ENCODE data around the gene RNF175.
A peak's percentile ranks its signal among the peaks of the same experiment; 100 is the strongest.

RNF175 gene

GRCh38 chr4:153788413-153789276 lies 28.8 kb upstream of the RNF175 start, which contains the start of gene SFRP2:
TSS of gene SFRP2 (minus strand) at chr4:153789083. CDS start at chr4:153788835, 248 bp downstream.
- TF ChIP-seq CTCF (IDR thresholded peaks at IDR 0.05; ENCODE audit: poor library complexity, severe bottlenecking) = no peak
- Histone ChIP-seq H3K27ac (ENCODE audit: poor library complexity, severe bottlenecking) (no peak within 1 kb of the TSS), H3K4me3 (ENCODE audit: severe bottlenecking) (no peak within 1 kb of the TSS), H3K9me3 (ENCODE audit: severe bottlenecking) (no peaks in the 10 kb centered on the region), H3K27me3 (ENCODE audit: insufficient read depth, poor library complexity, severe bottlenecking) (peaks cover 79% of the 10 kb centered on the region), H3K4me1 (ENCODE audit: insufficient read depth, poor library complexity, severe bottlenecking) (no peaks in the 10 kb centered on the region), H3K36me3 (ENCODE audit: low read depth) (no peaks in the 10 kb centered on the region)
- peak; percentile 26; the same call in 2 of the 3 replicates for ATAC-seq (ENCODE audit: low read depth)
- no peak for DNase-seq (ENCODE audit: low spot score)

GRCh38 chr4:153788051-153788412 lies 28.2 kb upstream of the RNF175 start:
- Histone ChIP-seq H3K27ac (ENCODE audit: poor library complexity, severe bottlenecking) (no peak overlapping the region), H3K27me3 (ENCODE audit: insufficient read depth, poor library complexity, severe bottlenecking) (peaks cover 78% of the 10 kb centered on the region)

GRCh38 chr4:153787575-153787974 lies 27.8 kb upstream of the RNF175 start:
- Histone ChIP-seq H3K36me3 (ENCODE audit: low read depth) (no peaks in the 10 kb centered on the region), H3K4me1 (ENCODE audit: insufficient read depth, poor library complexity, severe bottlenecking) (peaks cover 1% of the 10 kb centered on the region), H3K4me3 (ENCODE audit: severe bottlenecking) (no peak overlapping the region), H3K27me3 (ENCODE audit: insufficient read depth, poor library complexity, severe bottlenecking) (peaks cover 73% of the 10 kb centered on the region), H3K27ac (ENCODE audit: poor library complexity, severe bottlenecking) (no peak overlapping the region), H3K9me3 (ENCODE audit: severe bottlenecking) (no peaks in the 10 kb centered on the region)
- no peak for DNase-seq (ENCODE audit: low spot score)
- ATAC-seq (ENCODE audit: low read depth) = no peak
- no peak for TF ChIP-seq CTCF (IDR thresholded peaks at IDR 0.05; ENCODE audit: poor library complexity, severe bottlenecking)

More at GRCh38 chr4:153788051-153788412, 28.2 kb upstream of the RNF175 start:
- ATAC-seq (ENCODE audit: low read depth) (no peak), DNase-seq (ENCODE audit: low spot score) (no peak)
- Histone ChIP-seq H3K36me3 (ENCODE audit: low read depth) (no peaks in the 10 kb centered on the region), H3K4me3 (ENCODE audit: severe bottlenecking) (no peak overlapping the region), H3K4me1 (ENCODE audit: insufficient read depth, poor library complexity, severe bottlenecking) (no peaks in the 10 kb centered on the region), H3K9me3 (ENCODE audit: severe bottlenecking) (no peaks in the 10 kb centered on the region)
- TF ChIP-seq CTCF (IDR thresholded peaks at IDR 0.05; ENCODE audit: poor library complexity, severe bottlenecking) = no peak

GRCh38 chr4:153787061-153787560 lies 27.3 kb upstream of the RNF175 start:
- peaks cover 68% of the 10 kb centered on the region for H3K27me3 ChIP-seq (ENCODE audit: insufficient read depth, poor library complexity, severe bottlenecking)
- H3K4me3 ChIP-seq (ENCODE audit: severe bottlenecking) = no peak overlapping the region
- H3K27ac ChIP-seq (ENCODE audit: poor library complexity, severe bottlenecking) = no peak overlapping the region
- DNase-seq (ENCODE audit: low spot score) = no peak
- no peak for ATAC-seq (ENCODE audit: low read depth)
- H3K4me1 ChIP-seq (ENCODE audit: insufficient read depth, poor library complexity, severe bottlenecking) = peaks cover 6% of the 10 kb centered on the region
- no peaks in the 10 kb centered on the region for H3K9me3 ChIP-seq (ENCODE audit: severe bottlenecking)
- no peak for TF ChIP-seq CTCF (IDR thresholded peaks at IDR 0.05; ENCODE audit: poor library complexity, severe bottlenecking)
- H3K36me3 ChIP-seq (ENCODE audit: low read depth) = no peaks in the 10 kb centered on the region

All from RWPE2 (cell line).